Vagina (tissue), 2 donors: Measurements from ENCODE around the gene DOK5. TPM values are rescaled to one million over a fixed set of nuclear protein-coding genes. Genes with fewer than 3 reads are reported as not detected.

Source experiments
- DNase-seq, 2 donors: peaks; one replicate each; pipeline ENCODE4 v3.0.0-alpha.2; 2017; ENCODE audit errors: extremely low spot score in 2 of 2
- H3K27ac ChIP-seq: fragments of 200-600 bp; sonication (generic); one replicate; pipeline ENCODE4 v1.5.1; 2019
- H3K27me3 ChIP-seq: fragments of 200-600 bp; sonication (generic); one replicate; pipeline ENCODE4 v1.5.1; 2019
- H3K36me3 ChIP-seq, 2 donors: fragments of 200-600 bp; sonication (generic); one replicate each; pipeline ENCODE4 v1.5.1; 2017 to 2019
- H3K4me1 ChIP-seq: fragments of 200-600 bp; sonication (generic); one replicate; pipeline ENCODE4 v1.5.1; 2019
- H3K4me3 ChIP-seq, 2 donors: fragments of 200-600 bp; sonication (generic); 1 replicate in 1 of 2; 2 replicates in 1 of 2; pipeline ENCODE4 v1.5.1; 2016 to 2019
- H3K9me3 ChIP-seq: fragments of 200-600 bp; sonication (generic); one replicate; pipeline ENCODE4 v1.5.1; 2019
- POLR2A ChIP-seq, 2 donors: fragments of 450-650 bp; IDR thresholded peaks; one replicate each; pipeline ENCODE4 v1.6.1; 2017; ENCODE audit warnings: antibody characterized with exemption in 2 of 2, mild to moderate bottlenecking in 2 of 2, moderate library complexity in 2 of 2
- POLR2AphosphoS5 ChIP-seq, 2 donors: sonication (generic); formaldehyde crosslinking; IDR thresholded peaks; one replicate each; pipeline ENCODE4 v1.9.0; 2017; ENCODE audit warnings: antibody characterized with exemption in 2 of 2, mild to moderate bottlenecking in 2 of 2, low read depth in 1 of 2; ENCODE audit not compliant: insufficient read depth in 1 of 2
- intact Hi-C: fragments of 100-400 bp; cut with DNase I; formaldehyde crosslinking; loops from one replicate; pipeline ENCODE4 v1.15.1; 2023
- total RNA-seq: library from RNA; depleted of rRNA; stranded (reverse); fragments of >200 nt; gene quantifications from one replicate; pipeline ENCODE4 v1.2.3, GENCODE V29; 2016
- TF ChIP-seq, protein P1 (sequence below), 3 experiments: fragments of 450-650 bp in 2 of 3; fragments of 200-600 bp in 1 of 3; sonication (generic) in 1 of 3; IDR thresholded peaks; one replicate each; pipeline ENCODE4 v1.5.1; 2017 to 2019; ENCODE audit warnings: antibody characterized with exemption in 3 of 3, mild to moderate bottlenecking in 2 of 3, moderate library complexity in 2 of 3

The DOK5 gene
- total RNA-seq, 1 donor from 2014 or later = 2.5 TPM

- no peak overlapping the region for H3K27ac ChIP-seq
- no peaks in the 10 kb centered on the region for H3K27me3 ChIP-seq
- intact Hi-C loops = no loop called here
- H3K36me3 ChIP-seq = no peaks in the 10 kb centered on the region
- TF ChIP-seq POLR2AphosphoS5 (IDR thresholded peaks at IDR 0.05; ENCODE audit: insufficient read depth in 1 of 2, low read depth in 1 of 2) (no peak), POLR2A (IDR thresholded peaks at IDR 0.05) (no peak)
- TF ChIP-seq, protein P1, sequence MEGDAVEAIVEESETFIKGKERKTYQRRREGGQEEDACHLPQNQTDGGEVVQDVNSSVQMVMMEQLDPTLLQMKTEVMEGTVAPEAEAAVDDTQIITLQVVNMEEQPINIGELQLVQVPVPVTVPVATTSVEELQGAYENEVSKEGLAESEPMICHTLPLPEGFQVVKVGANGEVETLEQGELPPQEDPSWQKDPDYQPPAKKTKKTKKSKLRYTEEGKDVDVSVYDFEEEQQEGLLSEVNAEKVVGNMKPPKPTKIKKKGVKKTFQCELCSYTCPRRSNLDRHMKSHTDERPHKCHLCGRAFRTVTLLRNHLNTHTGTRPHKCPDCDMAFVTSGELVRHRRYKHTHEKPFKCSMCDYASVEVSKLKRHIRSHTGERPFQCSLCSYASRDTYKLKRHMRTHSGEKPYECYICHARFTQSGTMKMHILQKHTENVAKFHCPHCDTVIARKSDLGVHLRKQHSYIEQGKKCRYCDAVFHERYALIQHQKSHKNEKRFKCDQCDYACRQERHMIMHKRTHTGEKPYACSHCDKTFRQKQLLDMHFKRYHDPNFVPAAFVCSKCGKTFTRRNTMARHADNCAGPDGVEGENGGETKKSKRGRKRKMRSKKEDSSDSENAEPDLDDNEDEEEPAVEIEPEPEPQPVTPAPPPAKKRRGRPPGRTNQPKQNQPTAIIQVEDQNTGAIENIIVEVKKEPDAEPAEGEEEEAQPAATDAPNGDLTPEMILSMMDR (IDR thresholded peaks at IDR 0.05) = no peak
- DNase-seq = no peak
- no peak overlapping the region for H3K4me3 ChIP-seq
- no peaks in the 10 kb centered on the region for H3K4me1 ChIP-seq
- no peaks in the 10 kb centered on the region for H3K9me3 ChIP-seq
These were observed 23.7 kb downstream of the DOK5 start for GRCh38 chr20:54499111-54499510.

DNA sequence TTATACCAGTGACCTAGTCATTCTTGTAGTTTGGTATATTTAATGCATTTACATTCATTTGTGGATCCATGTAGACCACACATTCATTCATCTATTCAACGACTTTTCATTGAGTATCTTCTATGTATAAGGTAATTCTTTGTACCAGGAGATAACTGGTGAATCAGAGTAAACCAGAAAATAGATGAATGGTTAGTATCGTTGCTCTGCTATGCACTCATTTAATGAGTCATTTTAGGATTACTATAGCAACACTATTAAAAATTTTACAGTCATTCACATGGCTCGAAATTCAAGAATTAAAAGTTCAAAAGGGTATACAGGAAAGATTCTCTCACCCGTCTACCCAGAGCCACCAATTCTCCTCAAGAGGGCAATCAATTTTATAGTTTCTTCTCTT is 26.8 kb downstream of the DOK5 start:
- no peak for DNase-seq
- Histone ChIP-seq H3K4me3 (no peak overlapping the region), H3K36me3 (no peaks in the 10 kb centered on the region), H3K27ac (no peak overlapping the region), H3K27me3 (no peaks in the 10 kb centered on the region), H3K9me3 (no peaks in the 10 kb centered on the region), H3K4me1 (no peaks in the 10 kb centered on the region)
- intact Hi-C loops = no loop called here
- TF ChIP-seq, protein P1 (IDR thresholded peaks at IDR 0.05) = no peak
- TF ChIP-seq POLR2AphosphoS5 (IDR thresholded peaks at IDR 0.05; ENCODE audit: insufficient read depth in 1 of 2, low read depth in 1 of 2) = no peak
- TF ChIP-seq POLR2A (IDR thresholded peaks at IDR 0.05) = no peak

DNA sequence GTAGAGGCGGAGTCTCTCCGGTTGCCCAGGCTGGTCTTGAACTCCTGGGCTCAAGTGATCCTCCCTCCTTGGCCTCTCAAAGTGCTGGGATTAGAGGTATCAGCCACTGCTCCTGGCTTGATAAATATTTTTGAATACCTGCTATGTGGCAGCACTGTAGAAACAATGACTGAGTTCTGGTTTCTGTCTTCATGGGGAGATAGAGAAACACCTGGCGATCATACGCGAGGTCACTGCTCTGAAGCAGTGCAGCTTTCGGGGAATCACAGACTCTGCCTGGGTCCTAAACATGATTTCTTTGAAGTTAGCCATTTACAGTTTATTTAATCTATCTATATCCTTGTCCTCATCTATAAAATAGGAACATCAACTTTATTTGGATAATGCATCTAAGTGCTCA is 31.2 kb downstream of the DOK5 start:
- Histone ChIP-seq H3K4me1 (no peaks in the 10 kb centered on the region), H3K27ac (no peak overlapping the region), H3K4me3 (no peak overlapping the region), H3K9me3 (no peaks in the 10 kb centered on the region), H3K27me3 (no peaks in the 10 kb centered on the region), H3K36me3 (no peaks in the 10 kb centered on the region)
- intact Hi-C loops = no loop called here
- no peak for DNase-seq
- no peak for TF ChIP-seq POLR2AphosphoS5 (IDR thresholded peaks at IDR 0.05; ENCODE audit: insufficient read depth in 1 of 2, low read depth in 1 of 2)
- TF ChIP-seq, protein P1 (IDR thresholded peaks at IDR 0.05) = no peak
- no peak for TF ChIP-seq POLR2A (IDR thresholded peaks at IDR 0.05)

DNA sequence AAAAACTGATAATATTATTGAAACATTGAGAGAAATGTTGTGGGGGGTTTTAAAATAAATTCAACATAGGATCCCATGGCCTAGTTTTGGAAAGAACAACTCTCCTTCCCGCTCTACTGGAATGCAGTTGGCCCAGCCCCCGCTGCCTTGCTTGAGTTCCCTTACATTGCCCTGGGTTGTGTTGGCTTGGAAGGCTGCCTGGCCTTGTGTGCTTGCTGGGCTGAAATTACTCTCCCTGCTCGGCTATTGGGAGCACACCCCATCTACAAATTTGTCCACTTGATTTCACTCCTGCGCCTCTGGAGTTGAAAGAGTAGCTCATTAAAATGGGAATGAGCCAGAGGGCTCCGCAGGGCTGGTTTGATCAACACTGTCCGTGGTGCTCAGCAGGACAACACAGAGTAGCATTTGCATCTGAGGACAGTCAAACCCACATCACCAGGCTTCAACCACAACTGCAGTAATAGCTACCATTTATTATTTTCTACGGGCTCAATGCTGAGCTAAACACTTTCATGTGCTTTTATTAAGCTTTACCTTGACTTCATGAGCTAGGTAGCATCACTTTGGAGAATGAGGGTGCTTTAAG is 35.2 kb downstream of the DOK5 start:
- H3K4me1 ChIP-seq = no peaks in the 10 kb centered on the region
- no peaks in the 10 kb centered on the region for H3K27me3 ChIP-seq
- intact Hi-C loops = no loop called here
- no peak overlapping the region for H3K27ac ChIP-seq
- H3K36me3 ChIP-seq = no peaks in the 10 kb centered on the region
- no peaks in the 10 kb centered on the region for H3K9me3 ChIP-seq
- TF ChIP-seq, protein P1 (IDR thresholded peaks at IDR 0.05) = no peak
- TF ChIP-seq POLR2AphosphoS5 (IDR thresholded peaks at IDR 0.05; ENCODE audit: insufficient read depth in 1 of 2, low read depth in 1 of 2) = no peak
- no peak for TF ChIP-seq POLR2A (IDR thresholded peaks at IDR 0.05)
- no peak for DNase-seq
- H3K4me3 ChIP-seq = no peak overlapping the region

- H3K36me3 ChIP-seq = no peaks in the 10 kb centered on the region
- TF ChIP-seq, protein P1 (IDR thresholded peaks at IDR 0.05) = no peak
- TF ChIP-seq POLR2A (IDR thresholded peaks at IDR 0.05) = no peak
- no peak for TF ChIP-seq POLR2AphosphoS5 (IDR thresholded peaks at IDR 0.05; ENCODE audit: insufficient read depth in 1 of 2, low read depth in 1 of 2)
- H3K4me3 ChIP-seq = no peak overlapping the region
- H3K4me1 ChIP-seq = no peaks in the 10 kb centered on the region
- no peak for DNase-seq
- no peaks in the 10 kb centered on the region for H3K9me3 ChIP-seq
- intact Hi-C loops = no loop called here
- no peaks in the 10 kb centered on the region for H3K27me3 ChIP-seq
- no peak overlapping the region for H3K27ac ChIP-seq
These were observed 37.3 kb downstream of the DOK5 start for GRCh38 chr20:54512694-54513093.
